T-helper 22 cell (primary cell): ENCODE results near the gene NELFA.
"Not testable (repeated sequence)": the region's sequence is repeated elsewhere in the genome, so short reads cannot be mapped to it uniquely, and the experiment has no call there.

Source experiments
- DNase-seq: peaks from one replicate; pipeline ENCODE4 v3.0.0-alpha.2; 2020; ENCODE audit warnings: low read depth

Gene NELFA

DNA sequence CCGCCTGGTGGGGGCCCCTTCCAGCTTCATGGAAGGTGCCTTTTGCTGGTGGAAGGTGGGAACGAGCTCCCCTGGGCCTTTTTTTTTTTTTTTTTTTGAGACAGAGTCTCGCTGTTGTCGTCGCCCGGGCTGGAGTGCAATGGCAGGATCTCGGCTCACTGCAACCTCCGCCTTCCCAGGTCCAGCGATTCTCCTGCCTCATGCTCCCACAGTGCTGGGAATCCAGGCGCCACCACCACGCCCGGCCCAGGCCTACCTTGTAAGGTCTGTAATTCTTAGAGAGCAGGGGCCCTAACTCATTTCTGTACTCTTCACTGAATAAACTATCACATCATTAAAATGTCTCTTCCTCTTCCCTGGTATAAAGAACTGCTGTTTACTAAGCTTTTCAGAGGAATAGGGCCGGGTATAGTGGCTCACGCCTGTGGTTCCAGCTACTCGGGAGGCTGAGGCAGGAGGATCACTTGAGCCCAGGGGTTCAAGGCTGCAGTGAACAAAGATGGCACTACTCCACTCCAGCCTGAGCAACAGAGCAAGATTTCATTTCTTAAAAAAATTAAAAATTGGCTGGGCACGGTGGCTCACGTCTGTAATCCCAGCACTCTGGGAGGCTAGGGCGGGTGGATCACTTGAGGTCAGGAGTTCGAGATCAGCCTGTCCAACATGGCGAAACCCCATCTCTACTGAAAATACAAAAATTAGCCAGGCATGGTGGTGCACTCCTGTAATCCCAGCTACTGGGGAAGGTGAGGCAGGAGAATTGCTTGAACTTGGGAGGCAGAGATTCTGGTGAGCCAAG is 14.9 kb downstream of the NELFA start:
- DNase-seq, result not testable (repeated sequence)

DNA sequence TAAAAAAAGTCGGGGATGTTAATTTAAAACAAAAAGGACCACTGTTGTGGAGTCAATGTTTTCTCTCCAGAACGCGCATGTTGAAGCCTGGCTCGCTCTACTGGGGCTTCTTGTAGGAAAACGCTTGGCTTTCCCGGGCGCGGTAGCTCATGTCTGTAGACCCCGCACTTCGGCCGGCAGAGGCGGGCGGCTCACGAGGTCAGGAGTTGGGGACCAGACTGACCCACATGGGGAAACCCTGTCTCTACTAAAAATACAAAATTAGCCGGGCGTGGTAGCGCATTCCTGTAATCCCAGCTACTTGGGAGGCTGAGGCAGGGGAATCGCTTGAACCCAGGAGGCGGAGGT is 15.6 kb downstream of the NELFA start:
- no peak for DNase-seq

DNA sequence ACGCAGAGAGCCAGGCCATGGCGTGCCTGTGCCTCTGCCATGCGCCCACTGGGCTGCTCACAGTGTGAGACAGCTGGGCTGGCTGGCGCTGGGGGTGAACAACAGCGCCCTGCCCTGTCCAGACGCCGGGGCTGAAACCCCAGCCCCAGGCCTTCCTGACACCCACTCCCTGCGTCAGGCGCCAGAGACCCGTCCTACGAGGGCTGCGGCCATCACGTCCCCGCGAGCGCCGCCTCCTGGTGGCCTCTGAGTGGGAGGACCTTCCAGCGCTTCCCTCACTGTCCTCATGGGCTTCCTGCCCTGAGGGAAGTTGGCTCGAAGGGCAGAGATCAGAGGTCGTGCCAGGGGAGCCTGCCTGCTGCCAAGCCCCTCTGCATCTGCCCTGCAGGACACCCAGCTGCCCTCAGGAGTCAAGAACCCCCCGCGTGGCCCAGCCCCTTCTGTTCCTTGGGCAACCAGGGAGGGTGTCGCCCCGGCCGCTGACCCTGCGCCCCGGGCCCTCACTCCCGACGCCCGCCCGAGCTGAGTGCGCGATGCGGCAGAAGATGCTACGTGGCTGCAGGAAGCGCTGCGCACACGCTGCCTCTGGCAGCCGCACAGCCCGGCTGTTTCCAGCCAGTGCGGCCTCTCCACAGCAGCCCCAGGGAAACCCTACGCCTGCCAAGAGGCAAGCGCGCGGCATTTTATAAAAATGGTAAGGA is 16.2 kb downstream of the NELFA start:
- no peak for DNase-seq

DNA sequence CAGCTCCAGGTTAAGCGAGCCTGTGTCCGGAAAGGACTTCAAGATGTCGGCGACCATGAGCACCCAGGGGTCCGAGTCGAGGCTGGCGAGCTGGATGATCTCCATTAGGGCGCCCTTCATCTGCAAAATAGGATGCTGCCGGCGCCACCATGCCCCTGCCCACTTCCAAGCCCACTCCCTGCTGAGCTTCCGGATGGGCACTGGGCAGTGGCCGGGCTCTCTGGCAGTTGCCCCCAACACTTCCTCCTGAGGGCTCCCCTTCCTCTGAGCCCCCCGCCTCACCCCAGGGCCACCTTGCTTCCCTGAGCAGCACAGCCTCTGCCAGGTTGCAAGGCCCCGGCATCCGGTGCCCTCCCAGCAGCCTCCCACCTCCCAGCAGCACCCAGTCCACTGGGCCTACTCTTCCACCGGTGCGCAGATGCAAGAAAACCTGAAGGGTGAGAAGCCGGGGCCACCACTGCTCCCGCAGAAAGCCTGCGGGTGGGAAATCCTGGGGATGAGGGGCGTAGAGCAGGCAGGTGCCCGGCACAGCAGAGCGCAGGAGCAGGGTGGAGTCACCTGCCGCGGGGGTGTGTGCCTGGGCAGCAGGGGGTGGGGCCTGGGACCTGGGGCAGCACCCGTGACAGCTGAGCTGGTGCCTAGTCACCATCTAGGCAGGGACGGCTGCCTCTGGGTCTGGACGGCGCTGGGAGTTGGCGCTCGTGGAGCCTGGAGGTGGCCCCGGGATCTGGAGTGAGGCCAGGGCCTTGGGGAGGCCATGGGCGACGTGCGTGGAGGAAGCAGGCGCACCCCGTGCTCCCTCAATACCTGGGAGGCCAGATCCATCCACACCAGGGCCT is 17.0 kb downstream of the NELFA start:
- DNase-seq, result no peak

DNA sequence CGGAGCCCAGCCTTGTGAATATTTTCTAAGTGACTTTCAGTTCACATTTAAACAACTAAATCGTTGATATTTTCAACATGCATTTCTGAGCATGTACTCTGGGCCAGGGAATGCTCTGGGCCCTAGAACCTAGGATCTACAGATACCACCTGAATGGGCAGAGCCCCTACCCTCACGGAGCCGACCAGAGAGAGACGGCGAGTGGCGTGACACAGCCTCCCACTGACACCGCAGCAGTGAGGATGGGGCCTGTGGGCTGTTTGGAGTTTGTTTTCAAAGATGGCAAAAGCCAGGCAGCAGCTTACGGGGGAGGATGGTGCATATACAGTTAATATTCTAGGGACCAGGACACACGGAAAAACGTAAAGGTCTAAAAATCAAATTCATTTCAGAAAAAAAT is 17.7 kb downstream of the NELFA start:
- no peak for DNase-seq

DNA sequence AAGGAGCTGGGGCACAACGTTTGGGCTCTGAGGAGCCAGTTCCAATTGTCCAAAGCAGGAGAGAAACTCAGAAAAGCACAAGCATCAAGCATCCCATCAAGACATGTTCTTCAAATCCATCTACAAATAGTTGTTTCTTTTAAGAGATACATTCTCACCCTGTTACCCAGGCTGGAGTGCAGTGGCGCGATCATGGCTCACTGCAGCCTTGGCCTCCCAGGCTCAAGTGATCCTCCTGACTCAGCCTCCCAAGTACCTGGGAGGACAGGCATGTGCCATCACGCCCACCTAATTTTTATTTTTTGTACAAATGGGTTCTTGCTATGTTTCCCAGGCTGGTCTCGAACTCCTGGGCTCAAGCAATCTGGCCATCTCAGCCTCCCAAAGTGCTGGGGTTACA is 18.1 kb downstream of the NELFA start:
- DNase-seq, result no peak

DNA sequence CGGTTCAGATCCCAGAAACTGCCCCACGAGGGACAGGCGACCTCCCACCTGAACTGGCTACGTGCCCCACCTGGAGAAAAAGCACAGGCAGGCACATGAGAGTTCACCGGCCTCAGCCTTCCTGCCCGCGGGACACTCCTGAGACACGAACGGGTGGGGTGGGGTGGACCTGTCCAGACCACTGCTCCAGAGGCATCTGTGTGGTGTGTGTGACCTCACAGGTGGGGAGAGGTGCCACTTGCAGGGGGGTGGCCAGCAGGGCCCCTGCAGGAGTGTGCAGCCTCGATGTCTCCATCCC is 18.5 kb downstream of the NELFA start:
- no peak for DNase-seq

DNA sequence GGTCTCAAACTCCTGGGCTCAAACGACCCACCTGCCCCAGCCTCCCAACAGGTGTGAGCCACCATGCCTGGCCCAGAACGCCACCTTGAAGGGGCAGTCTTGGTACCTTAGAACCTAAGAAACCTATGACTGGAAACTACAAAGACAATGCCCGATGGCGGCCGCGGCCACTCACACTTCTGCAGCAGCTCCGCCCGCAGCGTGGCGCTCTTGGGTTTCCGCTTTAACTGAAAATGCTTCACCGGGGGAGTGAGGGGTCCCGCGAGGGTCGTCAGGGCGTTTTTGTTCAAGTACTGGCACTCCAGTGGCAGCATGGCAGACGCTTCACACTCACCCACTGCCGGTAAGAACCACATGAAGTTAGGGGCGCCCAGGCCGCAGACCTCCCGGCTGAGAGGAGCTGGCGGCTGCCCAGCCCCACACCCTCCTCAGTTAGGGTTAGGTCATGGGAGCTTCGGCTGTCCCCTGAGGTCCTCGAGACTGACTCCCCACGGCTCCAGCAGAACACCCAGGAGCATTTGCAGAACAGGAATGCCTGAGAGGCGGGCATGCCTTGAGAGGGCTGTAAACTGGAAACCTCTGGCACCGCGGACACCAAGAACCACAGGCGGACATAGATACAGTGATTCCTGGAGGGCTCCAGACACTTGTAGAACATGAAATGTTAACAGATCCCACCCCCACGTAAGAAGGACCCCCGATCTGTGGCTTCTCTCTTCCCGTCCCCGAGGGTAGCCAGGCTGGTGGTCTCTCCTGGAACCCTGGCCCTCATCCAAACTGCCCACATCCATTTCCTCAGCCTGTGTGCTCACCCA is 19.0 kb downstream of the NELFA start:
- DNase-seq, result no peak

DNA sequence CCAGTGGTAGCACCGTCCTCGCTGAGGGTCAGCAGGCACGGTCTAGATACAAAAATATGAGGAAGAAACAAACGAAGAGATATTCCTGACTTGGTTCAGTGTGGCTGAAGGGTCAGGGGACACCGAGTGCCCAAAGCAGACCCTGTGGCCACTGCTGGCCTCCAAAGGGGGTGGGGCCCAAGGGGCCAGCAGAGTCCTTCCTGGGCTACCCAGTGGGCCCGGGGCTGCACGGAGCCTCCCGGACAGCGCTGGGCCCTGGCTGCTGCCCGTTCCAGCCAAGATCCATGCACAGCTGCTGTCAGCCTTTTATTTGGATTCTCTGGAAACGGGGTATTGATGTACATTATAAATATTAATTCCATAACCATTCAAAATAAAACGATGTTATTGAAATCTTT is 20.4 kb downstream of the NELFA start:
- DNase-seq, result no peak

DNA sequence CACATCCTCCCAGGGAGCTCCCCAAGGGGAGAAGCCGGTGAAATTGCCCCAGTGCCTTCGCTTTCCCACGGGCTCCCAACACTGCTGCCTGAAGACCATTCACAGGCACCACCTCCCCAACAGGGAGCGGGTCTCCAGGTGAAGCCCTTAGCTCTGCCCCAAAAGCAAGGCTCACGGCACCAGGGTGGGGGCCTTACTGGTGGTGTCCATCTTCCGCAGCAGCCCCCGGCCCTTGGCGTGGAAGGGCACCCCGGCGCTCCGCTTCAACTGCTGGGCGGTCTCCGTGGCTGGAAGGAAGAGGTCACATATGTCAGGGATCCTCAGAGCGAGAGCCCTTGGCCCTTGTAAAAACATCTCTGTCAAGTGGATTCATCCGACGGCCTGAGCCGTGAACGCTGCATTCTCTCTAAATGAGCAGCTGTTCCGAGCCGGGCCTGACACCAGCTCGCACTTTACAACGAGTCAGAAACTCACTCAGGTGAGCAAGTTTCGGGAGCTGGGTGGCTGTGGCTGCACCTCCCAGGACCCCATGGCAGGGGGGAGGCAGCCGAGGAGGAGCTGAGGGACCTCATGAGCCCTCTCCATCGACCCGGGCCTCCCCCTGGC is 20.9 kb downstream of the NELFA start:
- no peak for DNase-seq

DNA sequence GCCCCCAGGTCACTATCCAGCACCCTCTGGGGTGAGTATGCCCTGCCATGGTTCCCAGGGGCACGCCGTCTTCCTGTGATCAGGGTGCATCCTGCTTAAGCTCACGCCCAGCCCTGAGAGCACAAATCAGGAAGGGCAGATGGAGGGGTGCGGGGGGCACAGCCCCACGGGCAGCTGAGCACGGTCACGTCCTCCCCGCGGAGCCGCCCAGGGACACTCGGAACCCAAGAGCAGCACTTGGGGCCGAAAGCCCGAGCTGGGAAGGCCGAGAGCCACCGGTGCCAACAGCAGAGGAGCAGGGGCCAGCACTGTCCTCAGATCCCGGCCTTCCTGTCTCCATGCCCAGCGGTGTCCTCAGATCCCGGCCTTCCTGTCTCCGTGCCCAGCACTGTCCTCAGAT is 21.5 kb downstream of the NELFA start:
- no peak for DNase-seq

DNA sequence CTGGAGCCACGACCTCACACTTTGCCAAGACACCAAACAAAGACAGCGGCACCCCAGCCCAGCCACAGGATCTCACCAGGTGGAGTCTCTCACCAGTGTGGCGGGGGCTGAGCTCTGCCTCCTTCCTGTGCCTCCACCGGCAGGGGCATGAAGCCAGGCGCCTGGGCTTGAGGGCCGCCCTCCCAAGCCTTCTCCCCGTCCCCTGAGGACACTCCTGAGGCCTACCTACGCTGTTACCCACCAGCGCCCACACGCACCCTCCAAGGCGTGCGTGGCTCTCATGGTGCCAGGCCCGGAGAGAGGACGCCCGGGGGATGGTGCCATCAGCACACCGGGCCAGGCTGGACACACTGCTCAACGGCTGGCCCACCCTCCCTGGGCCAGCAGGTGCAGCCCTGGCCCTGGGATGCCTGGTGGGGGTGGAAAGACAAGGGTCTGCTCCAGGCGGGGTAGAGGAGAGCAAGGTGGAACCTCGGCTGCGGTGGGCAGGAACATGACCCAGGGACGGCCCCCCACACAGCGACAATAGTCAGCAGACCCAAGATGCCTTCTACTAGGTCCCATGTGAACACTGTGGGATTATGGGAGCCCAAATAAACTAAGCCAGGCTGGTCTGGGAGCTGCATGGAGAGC is 22.1 kb downstream of the NELFA start:
- DNase-seq, result no peak

DNA sequence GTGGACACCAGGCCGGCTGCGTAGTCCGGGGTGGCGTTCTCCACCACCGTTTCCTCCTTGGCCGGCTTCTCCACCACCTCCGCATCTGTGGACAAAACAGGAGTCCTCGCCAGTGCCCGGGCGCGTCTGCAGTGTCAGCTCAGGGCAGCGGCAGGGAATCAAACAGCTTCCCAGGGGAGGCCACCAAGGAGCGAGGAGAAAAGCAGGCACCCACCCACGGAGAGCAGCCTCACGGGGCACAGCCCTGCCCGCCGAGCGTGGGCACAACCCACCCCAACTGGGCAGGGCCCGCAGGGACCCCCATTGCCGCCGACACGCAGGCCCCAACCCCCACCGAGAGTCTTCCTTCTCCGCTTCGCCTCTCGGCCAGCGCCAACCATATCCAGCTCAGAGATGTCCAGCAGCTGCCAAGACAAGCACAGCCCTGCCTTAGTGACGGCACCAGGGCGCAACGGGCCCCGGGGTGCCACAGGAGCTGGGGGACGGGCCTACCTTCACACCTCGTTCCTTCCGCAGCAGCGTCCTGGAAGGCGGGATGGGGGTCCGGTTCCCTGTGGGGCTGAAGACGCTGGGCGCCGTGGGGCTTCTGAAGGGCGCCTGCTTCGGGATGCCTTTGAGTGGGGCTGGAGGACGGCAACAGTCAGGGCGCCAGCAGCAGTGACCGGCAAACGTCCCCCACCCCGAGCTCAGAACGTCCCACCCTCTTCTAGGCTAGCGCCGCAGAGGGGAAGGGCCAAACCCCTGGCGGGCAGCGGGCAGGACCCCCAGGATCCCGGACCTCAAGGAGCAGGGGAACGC is 22.8 kb downstream of the NELFA start:
- DNase-seq, result no peak

DNA sequence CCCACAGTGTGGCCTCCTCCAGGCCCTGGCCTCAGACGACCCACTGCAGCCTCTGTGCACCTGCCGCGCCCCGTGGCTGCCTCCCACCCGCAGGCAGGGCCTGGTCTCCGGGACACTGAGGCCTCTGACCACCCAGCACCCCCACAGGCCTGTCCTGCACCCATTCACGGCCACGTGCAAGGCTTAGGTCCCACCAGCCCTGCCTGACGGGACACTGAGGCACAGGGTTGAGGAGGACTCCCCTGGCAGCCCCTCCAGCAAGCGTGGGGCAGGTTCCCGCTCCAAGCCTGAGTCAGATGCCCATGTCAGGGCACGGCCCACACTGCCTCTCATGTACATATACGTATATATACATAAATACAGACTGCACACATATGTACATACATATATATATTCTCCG is 23.5 kb downstream of the NELFA start:
- DNase-seq, result no peak

DNA sequence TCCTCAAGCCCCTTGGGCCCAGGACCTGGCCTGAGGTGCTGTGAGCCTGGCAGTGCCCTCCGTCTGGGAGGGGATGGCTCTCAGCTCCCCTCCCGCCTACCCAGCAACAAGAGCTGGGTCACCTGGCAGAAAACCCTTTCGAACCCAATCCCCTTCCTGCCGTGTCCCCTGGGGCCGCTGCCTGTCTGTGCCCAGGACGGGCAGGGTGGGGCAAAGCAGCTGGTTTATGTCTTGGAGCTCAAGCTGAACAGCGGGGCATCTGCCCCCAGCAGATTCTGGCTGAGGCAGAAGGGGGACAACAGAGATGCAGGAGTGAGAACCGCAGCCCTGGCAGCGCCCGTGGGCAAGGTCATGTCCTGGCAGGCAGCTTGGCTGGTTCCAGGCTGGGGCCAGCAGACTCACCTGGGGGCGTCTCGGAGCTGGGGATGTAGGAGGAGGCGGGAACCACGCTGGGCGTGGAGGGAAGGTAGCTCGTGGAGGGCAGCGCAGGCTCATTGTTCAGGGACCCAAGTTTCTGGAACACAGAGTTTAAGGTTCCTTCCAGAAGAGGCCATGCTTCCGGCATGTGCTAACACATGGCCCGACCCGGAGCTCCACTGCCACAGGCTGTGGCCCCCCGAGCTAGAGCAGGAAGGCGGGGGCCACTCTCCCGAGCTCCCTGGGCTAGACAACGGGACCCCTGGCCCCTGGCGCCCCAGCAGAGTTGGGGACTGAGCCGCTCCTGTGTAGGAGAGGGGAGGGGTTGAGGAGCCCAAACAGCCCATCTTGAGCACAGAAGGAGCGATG is 24.2 kb downstream of the NELFA start:
- no peak for DNase-seq

DNA sequence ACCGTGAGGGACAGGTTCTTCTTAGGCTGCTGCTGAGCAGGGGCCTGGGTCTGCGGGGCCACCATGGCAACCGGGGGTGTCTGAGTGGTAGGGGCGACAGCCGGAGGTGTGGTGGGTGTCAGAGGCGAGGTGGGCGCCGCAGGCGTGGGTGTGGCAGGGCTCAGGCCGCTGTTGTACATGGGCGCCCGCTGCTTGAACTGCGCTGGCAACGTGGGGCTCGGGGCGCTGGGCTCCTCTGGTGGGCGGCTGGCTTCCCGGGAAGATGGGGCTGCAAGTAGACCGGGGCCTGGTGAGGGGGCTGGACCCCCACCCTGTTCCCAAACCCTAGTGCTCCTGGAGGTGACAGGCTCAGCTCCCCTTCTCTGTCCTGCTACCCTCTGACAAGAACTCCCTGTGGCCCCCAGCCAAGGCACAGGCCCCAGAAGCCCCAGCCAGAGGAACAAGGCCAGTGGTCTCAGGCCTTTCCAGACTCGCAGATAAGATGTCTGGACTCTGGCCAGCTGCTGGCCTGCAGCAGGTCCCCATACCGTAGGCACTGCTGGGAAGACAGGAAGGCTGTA is 24.8 kb downstream of the NELFA start:
- DNase-seq, result no peak

DNA sequence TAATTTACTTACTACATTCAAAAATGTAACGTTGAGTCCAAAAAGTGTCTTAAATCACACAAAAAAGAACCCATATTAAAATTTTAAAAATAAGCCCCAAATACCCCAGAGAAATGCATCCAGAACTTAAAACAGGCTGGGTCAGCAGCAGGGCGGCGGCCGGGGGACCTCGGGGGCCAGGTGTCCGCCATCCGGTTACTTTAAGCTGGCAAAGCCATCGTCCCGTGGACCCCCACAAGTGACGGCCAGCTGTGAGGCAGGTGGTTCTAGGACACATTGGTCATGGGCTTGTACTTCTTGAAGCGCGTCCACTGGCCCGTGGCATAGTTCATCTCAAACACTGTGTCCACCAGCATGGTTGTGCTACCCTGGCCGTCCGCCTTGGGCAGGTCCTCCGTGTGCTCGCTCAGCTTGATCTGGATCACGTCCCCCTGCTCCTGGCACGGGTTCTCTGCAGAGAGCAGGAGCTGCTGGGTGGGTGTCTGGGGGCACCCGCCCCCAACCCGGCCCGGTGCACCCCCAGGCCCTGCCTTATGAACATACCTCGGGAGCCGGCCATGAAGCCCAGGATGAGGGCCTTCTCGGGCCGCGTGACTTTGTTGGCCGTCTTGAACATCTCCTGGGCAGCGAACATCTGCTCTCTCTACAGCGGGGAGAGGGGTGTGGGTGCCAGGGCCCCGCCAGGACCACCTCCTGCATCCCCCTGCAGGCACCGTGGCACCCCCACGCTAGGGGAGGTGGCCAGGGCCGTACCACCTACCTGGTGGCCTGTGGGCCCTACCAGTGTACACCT is 25.5 kb downstream of the NELFA start:
- no peak for DNase-seq
